NT2/D1 (cell line): ENCODE measurements around the gene EFCAB5.

ENCODE experiments used
- YY1 ChIP-seq: IDR thresholded peaks from 2 replicates; pipeline ENCODE4 v1.6.1; 2011; ENCODE audit not compliant: insufficient read length, insufficient read depth
- ZNF274 ChIP-seq: IDR thresholded peaks from 2 replicates; pipeline ENCODE4 v1.6.1; 2011; ENCODE audit warnings: mild to moderate bottlenecking, low read depth, low read length

GRCh38 chr17:30062372-30062771, 120.9 kb downstream of the EFCAB5 start:
- TF ChIP-seq YY1 (no peak), ZNF274 (no peak)
